Panc1 (cell line): ENCODE data around the gene INVS.

Experiments
- CTCF ChIP-seq: fragments of 450-650 bp; IDR thresholded peaks from 2 replicates; pipeline ENCODE4 v1.5.1; 2017; ENCODE audit warnings: mild to moderate bottlenecking
- POLR2AphosphoS5 ChIP-seq: IDR thresholded peaks from 2 replicates; pipeline ENCODE4 v1.6.1; 2012; ENCODE audit warnings: mild to moderate bottlenecking, low read depth, low read length, moderate library complexity
- REST ChIP-seq, 2 experiments: IDR thresholded peaks; 2 replicates each; pipeline ENCODE4 v1.6.1; 2011 to 2012; ENCODE audit warnings: low read depth in 2 of 2, control low read depth in 1 of 2, low read length in 1 of 2, mild to moderate bottlenecking in 1 of 2, moderate library complexity in 1 of 2; ENCODE audit not compliant: insufficient read depth in 1 of 2
- SIN3A ChIP-seq: IDR thresholded peaks from 2 replicates; pipeline ENCODE4 v1.6.1; 2012; ENCODE audit warnings: low read depth, mild to moderate bottlenecking, low read length, moderate library complexity, borderline replicate concordance; ENCODE audit not compliant: insufficient read depth
- TCF7L2 ChIP-seq: IDR thresholded peaks from 2 replicates; pipeline ENCODE4 v1.6.1; 2011; ENCODE audit warnings: mild to moderate bottlenecking, low read depth, low read length, inconsistent platforms

GRCh38 chr9:100296407-100296806 lies 197.4 kb downstream of the INVS start:
- no peak for TF ChIP-seq CTCF
- TF ChIP-seq POLR2AphosphoS5: no peak
- no peak for TF ChIP-seq SIN3A
- no peak for TF ChIP-seq REST (IDR thresholded peaks at IDR 0.05; ENCODE audit: insufficient read depth in 1 of 2, low read depth in 2 of 2, low read length in 1 of 2)
- no peak for TF ChIP-seq TCF7L2
